HEK293 (cell line): ENCODE measurements around the gene HNF1B.
A peak's percentile ranks its signal among the peaks of the same experiment; 100 is the strongest.

Experiments used
- CTCF ChIA-PET: fragments of 350-600 bp; formaldehyde crosslinking; extraction: SDS; loops from one replicate; lab custom pipeline; 2021; ENCODE audit warnings: antibody characterized with exemption; lab: Yijun Ruan, JAX
- POLR2A ChIA-PET: fragments of 300-600 bp; formaldehyde crosslinking; extraction: SDS; loops from one replicate; lab custom pipeline; 2020; ENCODE audit warnings: antibody characterized with exemption, inconsistent platforms; lab: Yijun Ruan, JAX
- H3K27ac ChIP-seq: fragments of 200-500 bp; sonication (Bioruptor generic); 2 replicates; pipeline ENCODE4 v1.5.1; 2014; ENCODE audit warnings: low read depth, low read length, control low read depth, inconsistent platforms; ENCODE audit errors: extremely low read depth
- H3K36me3 ChIP-seq, 2 experiments: fragments of 200-500 bp in 1 of 2; sonication (Bioruptor generic) in 1 of 2; 1 replicate in 1 of 2; 2 replicates in 1 of 2; pipeline ENCODE4 v1.5.1; 2014 to 2017; ENCODE audit warnings: inconsistent platforms in 2 of 2, low read length in 2 of 2; ENCODE audit not compliant: control insufficient read depth in 2 of 2, insufficient read depth in 1 of 2
- H3K4me1 ChIP-seq: fragments of 200-500 bp; sonication (Bioruptor generic); 2 replicates; pipeline ENCODE4 v1.5.1; 2014; ENCODE audit warnings: mild to moderate bottlenecking, low read length, inconsistent platforms; ENCODE audit not compliant: control insufficient read depth, insufficient read depth
- H3K4me3 ChIP-seq: 2 replicates; pipeline ENCODE4 v1.5.1; 2011; ENCODE audit warnings: low read depth, mild to moderate bottlenecking, control low read depth, low read length, moderate library complexity
- H3K9me3 ChIP-seq: fragments of 200-500 bp; sonication (Bioruptor generic); 2 replicates; pipeline ENCODE4 v1.5.1; 2014; ENCODE audit warnings: low read depth, low read length, inconsistent platforms; ENCODE audit not compliant: control insufficient read depth, insufficient read depth
- CTCF ChIP-seq: fragments of 450-650 bp; formaldehyde crosslinking; IDR thresholded peaks from 2 replicates; pipeline ENCODE4 v1.5.1; 2016; ENCODE audit warnings: missing biosample characterization, missing genetic modification characterization
- IKZF3 ChIP-seq: fragments of 450-650 bp; IDR thresholded peaks from 2 replicates; pipeline ENCODE4 v1.5.0; 2018; ENCODE audit warnings: missing biosample characterization, mild to moderate bottlenecking, missing genetic modification characterization, moderate library complexity
- ZBTB10 ChIP-seq: fragments of 450-650 bp; formaldehyde crosslinking; IDR thresholded peaks from 2 replicates; pipeline ENCODE4 v1.5.1; 2016; ENCODE audit warnings: missing biosample characterization, missing genetic modification characterization
- ZNF114 ChIP-seq: fragments of 450-650 bp; formaldehyde crosslinking; IDR thresholded peaks from 2 replicates; pipeline ENCODE4 v1.5.0; 2017; ENCODE audit warnings: missing biosample characterization, missing genetic modification characterization
- ZNF133 ChIP-seq: fragments of 450-650 bp; formaldehyde crosslinking; IDR thresholded peaks from 2 replicates; pipeline ENCODE4 v1.5.1; 2016; ENCODE audit warnings: missing biosample characterization, missing genetic modification characterization
- ZNF157 ChIP-seq: fragments of 450-650 bp; formaldehyde crosslinking; IDR thresholded peaks from 2 replicates; pipeline ENCODE4 v1.5.1; 2016; ENCODE audit warnings: missing biosample characterization, missing genetic modification characterization
- ZNF223 ChIP-seq: fragments of 450-650 bp; formaldehyde crosslinking; IDR thresholded peaks from 2 replicates; pipeline ENCODE4 v1.5.1; 2016; ENCODE audit warnings: missing biosample characterization, missing genetic modification characterization
- ZNF366 ChIP-seq: fragments of 450-650 bp; formaldehyde crosslinking; conservative IDR thresholded peaks from 2 replicates; pipeline ENCODE4 v1.5.1; 2016; ENCODE audit warnings: missing biosample characterization, missing genetic modification characterization
- ZNF423 ChIP-seq: fragments of 450-650 bp; formaldehyde crosslinking; IDR thresholded peaks from 2 replicates; pipeline ENCODE4 v1.5.1; 2016; ENCODE audit warnings: missing biosample characterization, missing genetic modification characterization
- ZNF510 ChIP-seq: fragments of 450-650 bp; formaldehyde crosslinking; IDR thresholded peaks from 2 replicates; pipeline ENCODE4 v1.5.1; 2018; ENCODE audit warnings: mild to moderate bottlenecking, missing genetic modification characterization, missing biosample characterization; ENCODE audit not compliant: insufficient replicate concordance
- ZNF529 ChIP-seq: fragments of 450-650 bp; formaldehyde crosslinking; IDR thresholded peaks from 2 replicates; pipeline ENCODE4 v1.5.1; 2017; ENCODE audit warnings: missing genetic modification characterization, missing biosample characterization; ENCODE audit not compliant: insufficient replicate concordance
- ZNF596 ChIP-seq: fragments of 450-650 bp; IDR thresholded peaks from 2 replicates; pipeline ENCODE4 v1.5.0; 2018; ENCODE audit warnings: missing biosample characterization, mild to moderate bottlenecking, missing genetic modification characterization, moderate library complexity
- ZNF600 ChIP-seq: fragments of 450-650 bp; formaldehyde crosslinking; IDR thresholded peaks from 2 replicates; pipeline ENCODE4 v1.5.1; 2016; ENCODE audit warnings: missing biosample characterization, missing genetic modification characterization
- ZNF654 ChIP-seq: fragments of 450-650 bp; formaldehyde crosslinking; IDR thresholded peaks from 2 replicates; pipeline ENCODE4 v1.5.1; 2016; ENCODE audit warnings: low read depth, missing biosample characterization, missing genetic modification characterization
- ZNF670 ChIP-seq: fragments of 450-650 bp; formaldehyde crosslinking; IDR thresholded peaks from 2 replicates; pipeline ENCODE4 v1.5.1; 2016; ENCODE audit warnings: missing biosample characterization, missing genetic modification characterization, low read depth
- ZNF704 ChIP-seq: fragments of 450-650 bp; formaldehyde crosslinking; IDR thresholded peaks from 2 replicates; pipeline ENCODE4 v1.5.1; 2016; ENCODE audit warnings: missing biosample characterization, missing genetic modification characterization
- ZNF707 ChIP-seq: fragments of 450-650 bp; formaldehyde crosslinking; IDR thresholded peaks from 2 replicates; pipeline ENCODE4 v1.5.1; 2016; ENCODE audit warnings: missing biosample characterization, missing genetic modification characterization

HNF1B gene

GRCh38 chr17:37772982-37773381, 28.1 kb upstream of the HNF1B start (continued):
- TF ChIP-seq ZNF529 (tag by site-specific recombination) (no peak), ZNF157 (no peak), ZNF223 (tag by site-specific recombination) (no peak), ZNF704 (no peak)
- TF ChIP-seq, all 188 proteins: peak for 0

DNA sequence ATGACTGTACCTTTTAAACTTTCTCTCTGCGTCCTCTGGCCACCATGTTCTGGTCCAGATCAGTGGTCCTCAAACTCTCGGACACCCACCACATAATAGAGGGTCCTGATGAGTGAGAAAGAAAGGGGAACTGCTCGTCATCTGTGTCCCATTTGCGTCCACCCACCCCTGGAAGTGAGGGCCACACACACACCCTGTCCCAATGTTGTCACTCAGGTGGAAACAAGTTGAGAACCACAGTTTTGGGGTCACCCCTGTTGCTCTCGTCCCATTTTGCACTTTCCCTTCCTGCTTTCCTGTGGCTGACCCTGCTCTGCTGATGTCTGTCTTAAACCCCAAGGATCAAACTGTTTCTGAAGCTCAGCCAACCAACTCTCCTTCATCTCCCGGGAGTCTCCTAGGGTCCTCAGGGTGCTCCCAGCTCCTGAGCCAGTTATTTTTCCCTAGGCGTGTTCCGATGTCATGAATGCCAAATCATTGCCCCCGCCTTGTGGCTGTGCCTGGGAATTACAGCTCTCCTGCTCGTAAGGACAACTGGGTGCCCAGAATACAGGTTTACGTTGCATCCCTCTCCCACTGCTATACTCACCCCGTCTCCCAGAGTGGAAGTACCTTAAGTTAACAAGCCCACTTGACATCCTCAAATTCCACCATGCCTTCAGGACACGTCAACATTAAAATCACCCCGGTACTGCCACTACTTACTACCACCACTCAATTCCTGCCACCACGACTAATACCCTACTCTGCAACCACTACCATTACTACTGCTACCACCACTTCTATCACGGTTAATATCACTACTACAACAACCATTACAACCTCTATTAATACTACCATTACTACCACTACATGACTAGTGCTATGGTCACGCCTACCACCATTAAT, 26.0 kb upstream of the HNF1B start:
- H3K36me3 ChIP-seq = no peaks in the 10 kb centered on the region
- CTCF ChIA-PET = interaction anchor here (0.6 to 3.7 kb wide), 43 partner anchors 9 to 1168 kb away, joined by 3 to 37 read pairs (median 5); partner anchors contain the start of gene DDX52
- H3K4me1 ChIP-seq = no peaks in the 10 kb centered on the region
- peak; percentile 61 for TF ChIP-seq CTCF (tag by site-specific recombination)
- peak; percentile 48; the same call in 1 of the 2 replicates for TF ChIP-seq IKZF3
- TF ChIP-seq ZBTB10 (tag by site-specific recombination) = no peak
- peak; percentile 71 for TF ChIP-seq ZNF654 (tag by site-specific recombination)
- 0 out of 2 replicates have a peak, but pooled peaks have one; percentile 15 for TF ChIP-seq ZNF423 (tag by site-specific recombination)
- no peak overlapping the region for H3K4me3 ChIP-seq
- POLR2A ChIA-PET = interaction anchor here (0.6 to 1.1 kb wide), 4 partner anchors 127 to 1226 kb away, joined by 3 to 5 read pairs (median 4); partner anchors contain the start of genes DDX52, GGNBP2 and SYNRG
- H3K27ac ChIP-seq = no peak overlapping the region
- no peaks in the 10 kb centered on the region for H3K9me3 ChIP-seq

DNA sequence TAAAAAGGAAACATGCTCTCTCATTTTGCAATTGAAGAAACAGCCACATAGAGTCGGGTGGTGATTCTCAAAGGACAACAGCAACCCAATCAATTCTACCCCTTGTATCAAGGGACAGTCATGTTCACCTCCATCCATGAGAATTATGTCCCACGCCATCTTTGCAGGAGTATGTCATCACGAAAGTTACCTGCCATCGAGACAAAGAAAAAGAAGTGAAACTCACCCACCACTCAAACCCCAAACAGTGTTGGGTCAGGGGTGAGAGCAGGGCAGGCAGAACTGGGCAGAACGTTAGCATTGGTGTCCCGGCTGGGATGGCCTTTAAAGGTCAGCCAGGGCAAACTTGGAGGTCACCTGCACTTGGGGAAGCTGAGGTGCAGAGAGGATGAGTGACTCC, 24.2 kb upstream of the HNF1B start:
- H3K27ac ChIP-seq = no peak overlapping the region
- TF ChIP-seq ZNF114 (tag by site-specific recombination) (no peak), ZNF596 (tag by site-specific recombination) (no peak), ZNF600 (tag by site-specific recombination) (no peak), ZNF707 (tag by site-specific recombination) (no peak), ZNF670 (tag by site-specific recombination) (no peak), ZNF366 (tag by site-specific recombination) (no peak), ZNF133 (tag by site-specific recombination) (no peak), ZNF510 (no peak), ZNF654 (tag by site-specific recombination) (no peak)
- TF ChIP-seq, all 188 proteins: peak for 0
- Histone ChIP-seq H3K4me3 (no peak overlapping the region), H3K4me1 (0 out of 2 replicates have a peak, but pooled peaks cover 3% of the 10 kb centered on the region), H3K36me3 (no peaks in the 10 kb centered on the region), H3K9me3 (no peaks in the 10 kb centered on the region)
- ChIA-PET CTCF (interaction anchor here (0.6 to 3.7 kb wide), 8 partner anchors 11 to 120 kb away, joined by 4 to 37 read pairs (median 12); no protein-coding TSS in a partner anchor), POLR2A (no interaction called here)
